Heart right ventricle (tissue), 16 donors: ENCODE data around the gene GPC5. TPM values are rescaled to one million over a fixed set of nuclear protein-coding genes. Genes with fewer than 3 reads are reported as not detected.

ENCODE experiments used
- ATAC-seq, 8 donors: fragments of 200-7000 bp; cut with Tn5 transposase; one replicate each; pipeline ENCODE4 v1.9.1; 2020; ENCODE audit warnings: mild to moderate bottlenecking in 8 of 8, moderate library complexity in 8 of 8, moderate number of reproducible peaks in 1 of 8
- DNase-seq, 2 donors: peaks; one replicate each; pipeline ENCODE4 v3.0.0-alpha.2; 2020
- H3K27ac ChIP-seq, 10 donors: fragments of 200-600 bp; sonication (generic) in 2 of 10; one replicate each; pipeline versions ENCODE4 v1.5.0 to v1.8.0; 2020 to 2022; ENCODE audit warnings: mild to moderate bottlenecking in 3 of 10
- H3K27me3 ChIP-seq, 7 donors: fragments of 200-600 bp; one replicate each; pipeline ENCODE4 v1.8.0; 2021 to 2022; ENCODE audit warnings: mild to moderate bottlenecking in 2 of 7
- H3K36me3 ChIP-seq, 9 donors: fragments of 200-600 bp; sonication (generic) in 1 of 9; one replicate each; pipeline versions ENCODE4 v1.5.0 to v1.8.0; 2020 to 2022; ENCODE audit warnings: mild to moderate bottlenecking in 2 of 9
- H3K4me1 ChIP-seq, 9 donors: fragments of 200-600 bp; sonication (generic) in 1 of 9; one replicate each; pipeline versions ENCODE4 v1.5.0 to v1.8.0; 2020 to 2022; ENCODE audit warnings: mild to moderate bottlenecking in 4 of 9
- H3K4me3 ChIP-seq, 10 donors: fragments of 200-600 bp; sonication (generic) in 2 of 10; one replicate each; pipeline versions ENCODE4 v1.5.0 to v1.8.0; 2020 to 2022; ENCODE audit warnings: mild to moderate bottlenecking in 7 of 10, moderate library complexity in 2 of 10
- H3K9me3 ChIP-seq, 11 donors: fragments of 200-600 bp in 10 of 11; sonication (generic) in 2 of 11; one replicate each; pipeline versions ENCODE4 v1.5.0 to v1.8.0; 2013 to 2022; ENCODE audit warnings: mild to moderate bottlenecking in 2 of 11, control low read depth in 1 of 11, moderate library complexity in 1 of 11
- WGBS, 2 donors: extraction: QIAGEN DNeasy Blood & Tissue Kit; methylation state at CpG; one replicate each; pipeline ENCODE4 v1.1.7; 2013; ENCODE audit warnings: inconsistent platforms in 1 of 2; 5-methylcytosine and 5-hydroxymethylcytosine counted together
- intact Hi-C, 10 donors: fragments of 100-400 bp; cut with DNase I; formaldehyde crosslinking; loops; one replicate each; pipeline versions ENCODE4 v1.11.1 to v1.14.2; 2022
- microRNA-seq, 2 donors: library from miRNA; unstranded; fragments of <30 nt; microRNA quantifications; one replicate each; pipeline ENCODE4 v1.2.0, GENCODE V29; 2021
- polyA plus RNA-seq, 2 donors: library from polyadenylated mRNA; stranded (reverse); fragments of 200-250 nt; gene quantifications; one replicate each; pipeline ENCODE4 v1.2.3, GENCODE V29; 2013
- total RNA-seq, 10 donors: library from RNA; stranded (reverse); fragmentation: NEBNext Ultra II Directional in 3 of 10; extraction: Animal tissue kit (Norgen Biotek cat#: 25700) in 3 of 10; gene quantifications; one replicate each; pipeline versions ENCODE4 v1.2.1 to v1.2.4, GENCODE V29; 2021 to 2023
- TF ChIP-seq, protein P1 (sequence below), 9 donors: fragments of 200-600 bp; sonication (generic) in 2 of 9; IDR thresholded peaks; one replicate each; pipeline versions ENCODE4 v1.5.0 to v1.8.0; 2021 to 2022; ENCODE audit warnings: antibody characterized with exemption in 9 of 9, mild to moderate bottlenecking in 5 of 9, moderate library complexity in 1 of 9
- donor health status: Arrhythmogenic right ventricular cardiomyopathy.
- donor health status: ischemic (EF 13 %, LVEDD 7.1; RV severe dilation, severe dysfunction).
- donor health status: healthy with polysubstance abuse.
- donor health status: DM: no; HTN: yes; CAD: no.
- donor health status: DM: no; HTN: no; CAD: no.
- donor health status: ischemic (EF 25% LVEDD 6.9; RV normal size, moderate dysfunction).
- donor health status: ischemic (EF 25% LVEDD 5.7; RV mildly dilated, moderate dysfunction).
- donor health status: healthy.
- donor health status: DM: yes; HTN: yes; CAD: no.
- donor health status: Ischemic cardiomyopathy.
- donor health status: ischemic (EF 35%, LVEDD 5.7; RV mildly dilated, moderate dysfunction).
- donor health status: nonischemic (EF 11% LVEDD 7.7; RV severe dilation, severe dysfunction).
- donor health status: DM: yes; HTN: yes; CAD: no.
- donor health status: PGD.
- donor health status: ischemic (EF 29% LVEDD 5.4; RV normal size, mild dysfunction).
- donor health status: nonischemic (EF 23%, LVEDD 6.1; RV moderate dilation, normal function).

GPC5 gene
- total and polyA plus RNA-seq, 12 donors = 0.01 to 3.5 (median 0.70) TPM; not detected in 1

DNA sequence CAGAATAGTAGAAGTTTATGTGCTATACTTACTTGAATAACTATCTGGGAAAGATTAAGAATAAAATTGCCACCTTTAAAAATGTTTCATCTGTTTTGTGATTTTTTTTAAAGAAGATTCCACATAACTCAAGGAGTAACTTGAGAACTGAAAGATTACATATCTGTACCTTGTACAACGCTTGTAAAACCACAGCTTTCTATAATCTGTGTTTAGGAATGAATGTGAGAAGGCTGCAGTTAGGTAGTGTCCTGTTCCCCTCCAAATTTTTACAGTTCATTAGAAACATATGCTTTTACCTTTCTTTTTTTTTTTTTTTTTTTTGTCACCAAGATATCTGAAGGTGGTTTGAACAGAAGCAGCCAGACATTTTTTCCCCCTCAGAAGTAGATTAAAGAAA, 1515.4 kb downstream of the GPC5 start:
- WGBS, 2 donors = 75 to 80% methylated on average over 1 of the region's 1 CpG
- TF ChIP-seq, protein P1, sequence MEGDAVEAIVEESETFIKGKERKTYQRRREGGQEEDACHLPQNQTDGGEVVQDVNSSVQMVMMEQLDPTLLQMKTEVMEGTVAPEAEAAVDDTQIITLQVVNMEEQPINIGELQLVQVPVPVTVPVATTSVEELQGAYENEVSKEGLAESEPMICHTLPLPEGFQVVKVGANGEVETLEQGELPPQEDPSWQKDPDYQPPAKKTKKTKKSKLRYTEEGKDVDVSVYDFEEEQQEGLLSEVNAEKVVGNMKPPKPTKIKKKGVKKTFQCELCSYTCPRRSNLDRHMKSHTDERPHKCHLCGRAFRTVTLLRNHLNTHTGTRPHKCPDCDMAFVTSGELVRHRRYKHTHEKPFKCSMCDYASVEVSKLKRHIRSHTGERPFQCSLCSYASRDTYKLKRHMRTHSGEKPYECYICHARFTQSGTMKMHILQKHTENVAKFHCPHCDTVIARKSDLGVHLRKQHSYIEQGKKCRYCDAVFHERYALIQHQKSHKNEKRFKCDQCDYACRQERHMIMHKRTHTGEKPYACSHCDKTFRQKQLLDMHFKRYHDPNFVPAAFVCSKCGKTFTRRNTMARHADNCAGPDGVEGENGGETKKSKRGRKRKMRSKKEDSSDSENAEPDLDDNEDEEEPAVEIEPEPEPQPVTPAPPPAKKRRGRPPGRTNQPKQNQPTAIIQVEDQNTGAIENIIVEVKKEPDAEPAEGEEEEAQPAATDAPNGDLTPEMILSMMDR (IDR thresholded peaks at IDR 0.05) = no peak
- Histone ChIP-seq H3K4me3 (no peak overlapping the region), H3K4me1 (no peaks in the 10 kb centered on the region), H3K36me3 (no peaks in the 10 kb centered on the region), H3K9me3 (no peaks in the 10 kb centered on the region), H3K27me3 (no peaks in the 10 kb centered on the region), H3K27ac (no peak overlapping the region)
- no peak for ATAC-seq
- intact Hi-C loops = no loop called here
- no peak for DNase-seq

Small RNA genes within 50 kb of the gene (microRNA-seq; reads per million reads assigned to microRNA genes)
- gene MIR548AS = 0 reads per million in 2 donors

Other genes with a start within 250 kb of the GPC5 start
- 1 to 10 TPM in 5 of 10 donors, under 1 TPM in 5; 0.53 to 2.9 (median 1.1) TPM for gene MIR17HG, start 50.9 kb upstream of the GPC5 start, total RNA-seq
- 1 to 10 TPM in 1 of 2 donors, under 1 TPM in 1; 0.41 to 5.0 TPM for gene MIR17HG, start 50.9 kb upstream of the GPC5 start, polyA plus RNA-seq